HG03039 (cell line): ENCODE results near the gene HHAT.

ENCODE experiments used
- ATAC-seq: cut with Tn5 transposase; IDR thresholded peaks from one replicate; pipeline ENCODE4 v1.9.1; 2021; ENCODE audit warnings: mild to moderate bottlenecking, moderate library complexity; ENCODE audit not compliant: unreplicated experiment

Gene HHAT

GRCh38 chr1:210328746-210329503 is at the start of gene HHAT:
HHAT (plus strand) TSS chr1:210328902; CDS start chr1:210348976, 20,074 bp downstream.
- peak; percentile 54 for ATAC-seq

GRCh38 chr1:210280221-210280620 is 48.5 kb upstream of the HHAT start:
- ATAC-seq = no peak

GRCh38 chr1:210288116-210288515 is 40.6 kb upstream of the HHAT start:
- ATAC-seq = no peak

- no peak for ATAC-seq
These were observed 39.5 kb upstream of the HHAT start for GRCh38 chr1:210289248-210289647.

GRCh38 chr1:210291081-210291764 is 37.5 kb upstream of the HHAT start:
- no peak for ATAC-seq

GRCh38 chr1:210291786-210292230 is 36.9 kb upstream of the HHAT start:
- ATAC-seq = no peak

GRCh38 chr1:210292231-210292871 is 36.4 kb upstream of the HHAT start:
- ATAC-seq = no peak

GRCh38 chr1:210293171-210293607 is 35.5 kb upstream of the HHAT start:
- ATAC-seq = no peak

GRCh38 chr1:210294999-210295745 is 33.5 kb upstream of the HHAT start:
- ATAC-seq = no peak

- ATAC-seq = no peak
These were observed 32.0 kb upstream of the HHAT start for GRCh38 chr1:210296682-210297081.

GRCh38 chr1:210298296-210298695 is 30.4 kb upstream of the HHAT start:
- ATAC-seq = no peak

- no peak for ATAC-seq
These were observed 29.8 kb upstream of the HHAT start for GRCh38 chr1:210298936-210299335.

- ATAC-seq = no peak
These were observed 29.2 kb upstream of the HHAT start for GRCh38 chr1:210299501-210299900.

- ATAC-seq = no peak
These were observed 27.6 kb upstream of the HHAT start for GRCh38 chr1:210300923-210301614.

GRCh38 chr1:210301615-210302000 is 27.1 kb upstream of the HHAT start:
- ATAC-seq = no peak

- no peak for ATAC-seq
These were observed 26.2 kb upstream of the HHAT start for GRCh38 chr1:210302501-210302900.

- no peak for ATAC-seq
These were observed 25.3 kb upstream of the HHAT start for GRCh38 chr1:210303391-210303790.

- ATAC-seq = no peak
These were observed 18.0 kb upstream of the HHAT start for GRCh38 chr1:210310562-210311153.

- no peak for ATAC-seq
These were observed 16.8 kb upstream of the HHAT start for GRCh38 chr1:210311726-210312493.
